Stomach (tissue), 4 donors: ENCODE results near the gene AGPAT4.

Experiments used
- CTCF ChIP-seq, 7 experiments: fragments of 450-650 bp in 4 of 7; fragments of 200-600 bp in 3 of 7; sonication (generic) in 3 of 7; IDR thresholded peaks; one replicate each; pipeline ENCODE4 v1.5.1; 2016 to 2019; ENCODE audit warnings: antibody characterized with exemption in 7 of 7, control low read depth in 2 of 7, mild to moderate bottlenecking in 1 of 7
- EP300 ChIP-seq: sonication (generic); formaldehyde crosslinking; IDR thresholded peaks from one replicate; pipeline ENCODE4 v1.6.1; 2017; ENCODE audit warnings: antibody characterized with exemption
- POLR2A ChIP-seq, 4 donors: fragments of 450-650 bp; IDR thresholded peaks; one replicate each; pipeline ENCODE4 v1.6.1; 2016; ENCODE audit warnings: antibody characterized with exemption in 4 of 4, control low read depth in 2 of 4, mild to moderate bottlenecking in 1 of 4, moderate library complexity in 1 of 4
- POLR2AphosphoS5 ChIP-seq, 3 donors: sonication (generic); formaldehyde crosslinking; IDR thresholded peaks; one replicate each; pipeline ENCODE4 v1.6.1; 2016; ENCODE audit warnings: antibody characterized with exemption in 3 of 3

- TF ChIP-seq CTCF (IDR thresholded peaks at IDR 0.05): no peak
- TF ChIP-seq POLR2A (IDR thresholded peaks at IDR 0.05): no peak
- TF ChIP-seq EP300: no peak
- TF ChIP-seq POLR2AphosphoS5 (IDR thresholded peaks at IDR 0.05): no peak
Observed at GRCh38 chr6:161151059-161151645, 122.7 kb downstream of the AGPAT4 start.
